ENCODE results near the gene SEBOX.

The SEBOX gene

GRCh38 chr17:28392491-28392890 lies 27.5 kb upstream of the SEBOX start:
- no peak for DNase-seq

- no peak for DNase-seq
These were observed 26.4 kb upstream of the SEBOX start for GRCh38 chr17:28391401-28391800.

DNA sequence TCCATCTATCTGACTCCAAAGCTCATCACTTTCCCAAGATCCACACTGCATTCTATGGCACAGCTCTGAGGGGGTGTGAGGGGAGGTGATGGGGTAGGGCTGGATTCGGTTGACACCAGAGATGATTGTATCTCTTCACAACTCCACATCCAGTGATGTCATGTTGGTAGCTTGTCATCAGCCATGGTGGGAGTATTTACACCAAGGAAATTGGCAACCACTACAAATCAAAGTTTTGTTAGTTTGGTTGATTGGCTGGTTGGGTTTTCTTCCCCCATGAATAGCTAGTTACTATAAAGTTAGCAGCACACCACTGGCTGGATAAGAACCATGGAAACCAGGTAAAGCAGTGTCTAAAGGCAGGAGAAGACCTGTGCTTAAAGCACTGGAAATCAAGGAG lies 26.0 kb upstream of the SEBOX start:
- DNase-seq: no peak

DNA sequence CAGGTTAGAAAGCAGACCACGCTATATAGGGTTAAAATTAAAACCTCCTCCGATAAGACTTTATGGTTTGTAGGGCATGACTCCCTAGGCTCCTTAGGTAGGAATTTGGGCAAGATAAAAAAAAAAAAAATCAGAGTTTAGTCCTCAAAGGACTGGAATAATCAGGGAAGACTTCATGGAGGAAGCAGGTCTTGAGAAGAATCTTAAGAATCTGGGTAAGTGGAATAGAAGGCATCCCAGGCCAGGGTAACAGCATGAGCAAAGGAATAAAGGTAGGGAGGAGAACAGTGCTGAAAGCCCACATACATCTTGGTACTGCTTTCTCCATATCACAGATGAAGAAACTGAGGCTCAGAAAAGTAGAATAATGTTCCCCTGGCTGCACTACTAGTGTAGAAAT lies 25.6 kb upstream of the SEBOX start:
- no peak for DNase-seq

DNA sequence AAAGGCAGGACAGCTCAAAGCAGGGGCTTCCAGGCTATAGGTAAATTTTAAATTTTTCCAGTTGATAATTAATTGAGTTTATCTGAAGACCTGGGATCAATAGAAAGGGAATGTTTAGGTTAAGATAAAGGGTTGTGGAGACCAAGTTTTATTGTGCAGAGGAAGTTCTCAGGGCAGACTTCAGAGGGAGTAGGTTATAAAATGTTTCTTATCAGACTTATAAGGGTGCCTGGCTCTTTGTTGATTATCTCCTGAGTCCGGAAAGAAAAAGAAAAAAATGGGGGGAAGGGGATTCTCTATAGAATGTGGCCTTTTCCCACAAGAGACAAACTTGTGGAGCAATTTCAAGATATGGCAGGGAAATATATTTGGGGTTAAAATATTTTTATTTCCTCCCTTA lies 25.1 kb upstream of the SEBOX start:
- DNase-seq: no peak

DNA sequence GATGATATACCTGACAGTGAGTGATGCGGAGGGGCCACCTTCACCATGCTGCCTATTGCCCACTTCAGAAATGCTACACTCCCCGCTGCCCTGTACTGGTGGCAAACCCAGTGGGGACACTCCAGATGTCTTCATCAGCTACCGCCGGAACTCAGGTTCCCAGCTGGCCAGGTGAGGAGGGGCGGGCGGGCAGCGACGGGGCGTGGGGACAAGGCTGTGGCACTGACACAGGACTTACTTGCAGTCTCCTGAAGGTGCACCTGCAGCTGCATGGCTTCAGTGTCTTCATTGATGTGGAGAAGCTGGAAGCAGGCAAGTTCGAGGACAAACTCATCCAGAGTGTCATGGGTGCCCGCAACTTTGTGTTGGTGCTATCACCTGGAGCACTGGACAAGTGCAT lies 23.1 kb upstream of the SEBOX start:
- no peak for DNase-seq

DNA sequence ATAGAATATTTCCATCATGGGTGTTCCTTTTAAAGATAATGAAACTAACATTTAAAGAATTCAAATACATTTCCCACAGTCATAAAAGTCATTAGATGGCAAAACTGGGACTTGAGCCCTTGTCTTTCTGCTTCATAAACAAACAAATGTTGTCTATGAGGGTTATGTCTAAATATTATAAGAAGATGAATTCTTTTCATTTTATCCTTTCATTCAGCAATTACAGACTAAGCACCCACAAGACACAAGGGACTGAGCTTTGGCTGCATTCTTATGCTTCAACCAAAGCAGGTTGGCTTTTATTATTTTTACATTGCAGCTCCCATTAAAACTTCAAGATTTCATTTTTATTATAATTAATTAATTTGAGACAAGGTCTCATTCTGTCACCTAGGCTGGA lies 21.4 kb upstream of the SEBOX start:
- DNase-seq: no peak

DNA sequence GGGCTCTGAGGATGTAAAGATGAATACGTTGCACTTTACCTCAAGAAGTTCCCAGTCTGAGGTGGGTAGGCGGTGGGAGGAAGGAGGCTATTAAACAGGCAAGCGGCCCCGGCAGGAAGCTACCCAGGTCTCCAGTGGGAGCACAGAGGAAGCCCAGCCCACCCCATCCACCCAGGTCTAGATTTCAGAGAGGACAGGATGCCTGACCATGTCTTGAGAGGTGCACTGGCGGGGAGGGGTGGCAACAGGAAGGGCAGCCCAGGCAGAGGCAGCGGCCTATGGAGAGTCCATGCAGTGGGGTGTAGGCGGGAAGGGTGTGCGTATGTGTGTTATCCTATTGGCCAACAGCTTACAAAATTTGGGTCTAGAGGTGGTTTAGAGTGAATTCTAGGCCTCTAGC lies 20.4 kb upstream of the SEBOX start:
- no peak for DNase-seq

DNA sequence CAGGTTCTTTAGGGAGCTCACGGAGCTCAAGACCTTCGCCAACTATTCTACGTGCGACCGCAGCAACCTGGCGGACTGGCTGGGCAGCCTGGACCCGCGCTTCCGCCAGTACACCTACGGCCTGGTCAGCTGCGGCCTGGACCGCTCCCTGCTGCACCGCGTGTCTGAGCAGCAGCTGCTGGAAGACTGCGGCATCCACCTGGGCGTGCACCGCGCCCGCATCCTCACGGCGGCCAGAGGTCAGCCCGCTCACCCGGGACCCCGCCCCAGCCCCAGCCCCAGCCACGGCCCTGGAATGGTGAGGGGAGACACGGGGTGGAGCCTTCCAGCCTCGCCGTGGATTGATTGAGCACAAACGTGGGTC lies 20.0 kb upstream of the SEBOX start:
- DNase-seq: no peak

DNA sequence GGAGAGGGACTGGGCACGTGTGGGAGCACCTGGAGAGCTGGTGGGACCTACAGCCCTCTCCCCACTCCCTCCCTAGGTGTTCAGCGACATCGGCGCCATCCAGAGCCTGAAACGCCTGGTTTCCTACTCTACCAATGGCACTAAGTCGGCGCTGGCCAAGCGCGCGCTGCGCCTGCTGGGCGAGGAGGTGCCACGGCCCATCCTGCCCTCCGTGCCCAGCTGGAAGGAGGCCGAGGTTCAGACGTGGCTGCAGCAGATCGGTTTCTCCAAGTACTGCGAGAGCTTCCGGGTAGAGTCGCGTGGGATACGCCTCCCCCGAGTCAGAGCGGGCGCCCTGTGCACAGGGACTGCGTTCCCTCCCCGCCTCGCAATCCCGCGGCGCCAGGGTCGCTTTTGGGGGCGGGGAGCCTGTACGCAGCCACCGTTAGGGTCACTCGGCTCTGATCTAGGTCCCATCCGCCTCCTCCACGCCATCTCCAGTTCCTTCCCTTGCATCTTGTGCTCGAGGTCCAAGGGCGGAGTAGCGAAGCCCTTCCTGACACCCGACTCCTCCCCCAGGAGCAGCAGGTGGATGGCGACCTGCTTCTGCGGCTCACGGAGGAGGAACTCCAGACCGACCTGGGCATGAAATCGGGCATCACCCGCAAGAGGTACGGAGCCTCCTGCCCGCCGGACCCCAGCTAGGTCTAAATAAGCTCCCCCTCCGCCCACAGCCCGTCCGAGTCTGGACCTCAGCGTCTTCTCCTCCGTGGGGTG lies 19.5 kb upstream of the SEBOX start:
- peak; percentile 29 for DNase-seq

DNA sequence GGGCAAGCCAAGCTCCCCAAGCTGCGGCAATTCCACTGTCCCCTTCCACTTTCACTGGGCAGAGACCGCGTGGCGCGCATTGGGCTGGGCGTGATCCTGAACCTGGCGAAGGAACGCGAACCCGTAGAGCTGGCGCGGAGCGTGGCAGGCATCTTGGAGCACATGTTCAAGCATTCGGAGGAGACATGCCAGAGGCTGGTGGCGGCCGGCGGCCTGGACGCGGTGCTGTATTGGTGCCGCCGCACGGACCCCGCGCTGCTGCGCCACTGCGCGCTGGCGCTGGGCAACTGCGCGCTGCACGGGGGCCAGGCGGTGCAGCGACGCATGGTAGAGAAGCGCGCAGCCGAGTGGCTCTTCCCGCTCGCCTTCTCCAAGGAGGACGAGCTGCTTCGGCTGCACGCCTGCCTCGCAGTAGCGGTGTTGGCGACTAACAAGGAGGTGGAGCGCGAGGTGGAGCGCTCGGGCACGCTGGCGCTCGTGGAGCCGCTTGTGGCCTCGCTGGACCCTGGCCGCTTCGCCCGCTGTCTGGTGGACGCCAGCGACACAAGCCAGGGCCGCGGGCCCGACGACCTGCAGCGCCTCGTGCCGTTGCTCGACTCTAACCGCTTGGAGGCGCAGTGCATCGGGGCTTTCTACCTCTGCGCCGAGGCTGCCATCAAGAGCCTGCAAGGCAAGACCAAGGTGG lies 16.3 kb upstream of the SEBOX start:
- DNase-seq: no peak

- DNase-seq: no peak
These were observed 15.1 kb upstream of the SEBOX start for GRCh38 chr17:28379814-28380801.

DNA sequence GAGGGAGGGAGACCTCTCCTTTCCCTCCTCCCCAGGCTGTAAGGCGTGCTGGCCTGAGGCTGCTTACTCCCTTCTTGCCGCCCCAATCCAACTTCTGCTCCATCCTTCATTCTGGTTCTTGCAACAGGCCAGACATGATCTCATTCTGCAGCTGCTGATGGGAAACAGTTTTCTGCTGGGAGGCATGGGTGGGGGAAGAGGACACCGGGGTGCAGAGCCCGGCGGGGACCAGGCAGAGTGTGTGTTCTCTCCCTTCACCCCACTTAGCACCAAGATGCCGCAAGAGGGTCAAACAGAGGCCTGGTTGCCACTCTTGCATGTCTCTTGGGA lies 7.9 kb upstream of the SEBOX start:
- no peak for DNase-seq

DNA sequence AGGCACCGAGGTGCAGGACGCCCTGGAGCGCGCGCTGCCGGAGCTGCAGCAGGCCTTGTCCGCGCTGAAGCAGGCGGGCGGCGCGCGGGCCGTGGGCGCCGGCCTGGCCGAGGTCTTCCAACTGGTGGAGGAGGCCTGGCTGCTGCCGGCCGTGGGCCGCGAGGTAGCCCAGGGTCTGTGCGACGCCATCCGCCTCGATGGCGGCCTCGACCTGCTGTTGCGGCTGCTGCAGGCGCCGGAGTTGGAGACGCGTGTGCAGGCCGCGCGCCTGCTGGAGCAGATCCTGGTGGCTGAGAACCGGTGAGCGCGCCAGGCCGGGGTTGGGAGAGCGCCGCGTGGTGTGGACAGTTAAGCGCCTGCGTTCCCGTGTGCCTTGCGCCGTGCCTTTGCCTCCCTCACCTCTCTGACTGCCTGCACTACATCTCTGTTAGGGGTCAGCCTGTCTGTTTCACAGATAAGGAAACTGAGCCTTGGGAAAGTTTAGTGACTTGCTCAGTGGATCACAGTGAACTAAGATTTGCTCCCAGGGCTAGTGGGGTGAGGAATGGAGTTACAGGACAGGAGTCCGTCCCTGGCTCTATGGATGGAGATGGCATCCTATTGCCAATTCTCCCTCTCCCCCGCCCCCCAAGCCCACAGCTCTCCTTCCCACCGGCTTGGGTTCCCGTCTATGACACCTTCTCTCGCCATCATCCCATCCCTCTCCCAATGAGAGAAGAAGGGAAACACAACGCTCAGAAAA lies 7.4 kb upstream of the SEBOX start:
- no peak for DNase-seq

- DNase-seq: peak; percentile 88
These were observed 6.5 kb upstream of the SEBOX start, which contains the start of gene SARM1 for GRCh38 chr17:28371245-28372202. SARM1 (plus strand) TSS chr17:28371694; CDS start chr17:28372033, 339 bp downstream.

- DNase-seq: no peak
These were observed 5.7 kb upstream of the SEBOX start for GRCh38 chr17:28370744-28371103.

- no peak for DNase-seq
These were observed 5.2 kb upstream of the SEBOX start, which contains the start of gene VTN for GRCh38 chr17:28370035-28370743. VTN (minus strand) TSS chr17:28370307; CDS start chr17:28370203, 104 bp downstream.

GRCh38 chr17:28369684-28370034 lies 4.7 kb upstream of the SEBOX start:
- no peak for DNase-seq

DNA sequence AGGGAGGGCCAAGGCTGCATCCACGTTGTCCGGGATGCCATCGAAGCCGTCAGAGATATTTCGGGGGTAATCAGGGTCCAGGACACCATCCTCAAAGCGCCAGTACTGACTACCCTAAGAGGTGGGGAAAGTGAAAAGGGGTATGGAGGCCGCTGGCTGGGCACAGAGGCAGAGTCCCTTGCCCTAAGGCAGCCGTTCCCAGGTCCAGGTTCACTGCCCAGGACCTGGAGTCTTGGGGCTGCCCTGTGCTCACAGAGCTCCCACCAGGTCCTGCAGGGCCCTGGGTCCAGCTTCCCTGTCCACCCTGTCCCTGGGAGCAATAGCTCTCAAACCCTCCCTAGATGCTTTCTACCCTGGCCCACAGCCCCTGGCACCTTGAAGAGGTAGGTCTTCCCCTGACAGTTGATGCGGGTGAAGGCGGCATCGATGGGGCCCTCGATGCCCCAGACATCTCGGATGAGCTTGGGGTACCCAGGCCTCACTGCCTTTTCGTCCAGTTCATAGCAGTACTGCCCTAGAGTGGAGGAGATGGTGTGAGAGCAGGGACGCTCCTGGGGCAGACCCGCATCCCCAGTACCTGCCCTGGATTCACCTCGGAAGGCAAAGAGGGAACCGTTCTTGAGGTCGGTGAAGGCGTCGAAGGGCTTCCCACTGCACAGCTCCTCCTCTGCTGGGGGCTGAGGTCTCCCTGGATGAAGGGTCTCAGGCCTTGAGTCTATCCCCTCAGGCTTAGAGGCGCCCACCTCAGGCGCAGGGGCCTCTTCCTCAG lies 4.1 kb upstream of the SEBOX start:
- DNase-seq: no peak

DNA sequence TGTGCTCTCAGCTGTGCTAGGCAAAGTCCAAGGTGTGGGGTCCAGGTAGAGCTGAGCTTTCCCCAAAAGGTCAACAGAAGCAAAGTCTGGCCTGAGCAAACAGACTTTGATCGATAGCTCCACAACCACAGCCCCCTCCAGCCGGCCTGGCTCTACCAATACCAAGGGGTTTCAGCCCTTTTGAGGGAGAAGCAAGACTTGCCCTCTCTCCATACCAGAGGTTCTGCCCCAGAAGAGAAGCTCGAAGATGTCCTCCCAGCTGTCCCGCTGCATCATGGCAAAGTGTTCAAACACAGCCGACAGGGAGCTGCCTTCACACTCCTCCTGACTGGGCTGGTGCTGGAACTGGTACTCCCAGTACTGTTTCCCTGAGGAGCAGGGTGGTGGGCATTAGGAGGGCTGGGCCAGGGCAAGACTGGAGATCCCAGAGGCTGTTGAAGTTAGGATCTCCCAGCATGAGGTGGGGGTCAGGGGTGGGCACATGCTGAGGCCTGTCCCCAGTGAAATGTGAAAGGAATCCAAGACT lies 3.4 kb upstream of the SEBOX start:
- no peak for DNase-seq
